ENCODE data around the gene CDK18.

- TF ChIP-seq, protein P1, sequence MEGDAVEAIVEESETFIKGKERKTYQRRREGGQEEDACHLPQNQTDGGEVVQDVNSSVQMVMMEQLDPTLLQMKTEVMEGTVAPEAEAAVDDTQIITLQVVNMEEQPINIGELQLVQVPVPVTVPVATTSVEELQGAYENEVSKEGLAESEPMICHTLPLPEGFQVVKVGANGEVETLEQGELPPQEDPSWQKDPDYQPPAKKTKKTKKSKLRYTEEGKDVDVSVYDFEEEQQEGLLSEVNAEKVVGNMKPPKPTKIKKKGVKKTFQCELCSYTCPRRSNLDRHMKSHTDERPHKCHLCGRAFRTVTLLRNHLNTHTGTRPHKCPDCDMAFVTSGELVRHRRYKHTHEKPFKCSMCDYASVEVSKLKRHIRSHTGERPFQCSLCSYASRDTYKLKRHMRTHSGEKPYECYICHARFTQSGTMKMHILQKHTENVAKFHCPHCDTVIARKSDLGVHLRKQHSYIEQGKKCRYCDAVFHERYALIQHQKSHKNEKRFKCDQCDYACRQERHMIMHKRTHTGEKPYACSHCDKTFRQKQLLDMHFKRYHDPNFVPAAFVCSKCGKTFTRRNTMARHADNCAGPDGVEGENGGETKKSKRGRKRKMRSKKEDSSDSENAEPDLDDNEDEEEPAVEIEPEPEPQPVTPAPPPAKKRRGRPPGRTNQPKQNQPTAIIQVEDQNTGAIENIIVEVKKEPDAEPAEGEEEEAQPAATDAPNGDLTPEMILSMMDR (IDR thresholded peaks at IDR 0.05): no peak
- TF ChIP-seq POLR2AphosphoS5 (IDR thresholded peaks at IDR 0.05) (no peak), POLR2A (IDR thresholded peaks at IDR 0.05) (no peak)
Measured at GRCh38 chr1:205474571-205474970, 29.9 kb upstream of the CDK18 start.
